Osteoblast (primary cell): Measurements from ENCODE around the gene AGO1. TPM values are rescaled to one million over a fixed set of nuclear protein-coding genes. Genes with fewer than 3 reads are reported as not detected.

Experiments
- DNase-seq: peaks from one replicate; pipeline ENCODE4 v3.0.0; 2011; ENCODE audit warnings: low spot score, mixed read lengths; ENCODE audit not compliant: insufficient read length; ENCODE audit errors: missing footprints
- H2AFZ ChIP-seq: 2 replicates; pipeline ENCODE4 v1.6.0; 2011; ENCODE audit warnings: mild to moderate bottlenecking, low read length
- H3K27ac ChIP-seq: 2 replicates; pipeline ENCODE4 v1.5.1; 2011; ENCODE audit warnings: mild to moderate bottlenecking, low read depth, low read length, moderate library complexity
- H3K27me3 ChIP-seq: 2 replicates; pipeline ENCODE4 v1.6.0; 2012; ENCODE audit warnings: mild to moderate bottlenecking, control low read depth, inconsistent platforms, low read length, moderate library complexity; ENCODE audit not compliant: insufficient read depth
- H3K36me3 ChIP-seq: 2 replicates; pipeline ENCODE4 v1.5.1; 2011; ENCODE audit warnings: mild to moderate bottlenecking, low read length, control low read depth, moderate library complexity; ENCODE audit not compliant: insufficient read depth
- H3K4me1 ChIP-seq: 2 replicates; pipeline ENCODE4 v1.5.1; 2011; ENCODE audit warnings: mild to moderate bottlenecking, low read length, control low read depth, moderate library complexity; ENCODE audit not compliant: insufficient read depth
- H3K4me2 ChIP-seq: 2 replicates; pipeline ENCODE4 v1.6.0; 2011; ENCODE audit warnings: mild to moderate bottlenecking, low read length; ENCODE audit not compliant: insufficient read depth
- H3K4me3 ChIP-seq: fragments of 200-600 bp; sonication (generic); 3 replicates; pipeline ENCODE4 v1.5.1; 2012; ENCODE audit warnings: mild to moderate bottlenecking, low read length, inconsistent platforms; ENCODE audit not compliant: insufficient read depth
- H3K79me2 ChIP-seq: 2 replicates; pipeline ENCODE4 v1.6.0; 2012; ENCODE audit warnings: mild to moderate bottlenecking, low read length, control low read depth, inconsistent platforms; ENCODE audit not compliant: insufficient read depth
- H3K9me3 ChIP-seq: 2 replicates; pipeline ENCODE4 v1.5.1; 2011; ENCODE audit warnings: low read depth, low read length, control low read depth
- H4K20me1 ChIP-seq: 2 replicates; pipeline ENCODE4 v1.6.0; 2012; ENCODE audit warnings: mild to moderate bottlenecking, low read length, control low read depth; ENCODE audit not compliant: insufficient read depth
- total RNA-seq: library from RNA; depleted of rRNA; stranded (reverse); fragments of >200 nt; gene quantifications from 2 replicates; pipeline ENCODE4 v1.2.3, GENCODE V29; 2012
- TF ChIP-seq, protein P1 (sequence below): IDR thresholded peaks from 2 replicates; pipeline ENCODE4 v1.5.1; 2011; ENCODE audit warnings: mild to moderate bottlenecking, low read depth, low read length, moderate library complexity; ENCODE audit errors: extremely low read depth

AGO1 gene
- total RNA-seq, 1 donor = 20.6 TPM

DNA sequence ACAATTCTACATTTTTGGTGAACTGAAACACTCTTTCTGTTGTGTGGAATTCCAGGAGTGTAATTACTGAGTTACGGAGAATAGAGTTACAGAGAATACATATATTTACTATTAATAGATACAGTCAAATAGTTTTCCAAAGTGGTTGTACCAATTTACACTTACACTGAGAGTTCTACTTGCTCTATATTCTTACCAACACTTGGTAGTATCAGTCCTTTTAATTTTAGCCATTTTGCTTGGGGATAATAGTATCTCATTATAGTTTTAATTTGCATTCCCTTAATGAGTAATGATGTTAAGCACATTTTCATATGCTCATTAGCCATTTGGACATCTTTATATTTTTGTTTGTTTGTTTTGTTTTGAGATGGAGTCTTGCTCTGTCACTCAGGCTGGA, 46.3 kb upstream of the AGO1 start:
- Histone ChIP-seq H2AFZ (no peak overlapping the region), H3K79me2 (no peaks in the 10 kb centered on the region), H4K20me1 (no peaks in the 10 kb centered on the region), H3K27ac (no peak overlapping the region), H3K27me3 (no peaks in the 10 kb centered on the region), H3K4me3 (no peak overlapping the region), H3K9me3 (no peaks in the 10 kb centered on the region), H3K4me1 (no peaks in the 10 kb centered on the region), H3K4me2 (no peak overlapping the region), H3K36me3 (peaks cover 51% of the 10 kb centered on the region)
- no peak for DNase-seq
- TF ChIP-seq, protein P1, sequence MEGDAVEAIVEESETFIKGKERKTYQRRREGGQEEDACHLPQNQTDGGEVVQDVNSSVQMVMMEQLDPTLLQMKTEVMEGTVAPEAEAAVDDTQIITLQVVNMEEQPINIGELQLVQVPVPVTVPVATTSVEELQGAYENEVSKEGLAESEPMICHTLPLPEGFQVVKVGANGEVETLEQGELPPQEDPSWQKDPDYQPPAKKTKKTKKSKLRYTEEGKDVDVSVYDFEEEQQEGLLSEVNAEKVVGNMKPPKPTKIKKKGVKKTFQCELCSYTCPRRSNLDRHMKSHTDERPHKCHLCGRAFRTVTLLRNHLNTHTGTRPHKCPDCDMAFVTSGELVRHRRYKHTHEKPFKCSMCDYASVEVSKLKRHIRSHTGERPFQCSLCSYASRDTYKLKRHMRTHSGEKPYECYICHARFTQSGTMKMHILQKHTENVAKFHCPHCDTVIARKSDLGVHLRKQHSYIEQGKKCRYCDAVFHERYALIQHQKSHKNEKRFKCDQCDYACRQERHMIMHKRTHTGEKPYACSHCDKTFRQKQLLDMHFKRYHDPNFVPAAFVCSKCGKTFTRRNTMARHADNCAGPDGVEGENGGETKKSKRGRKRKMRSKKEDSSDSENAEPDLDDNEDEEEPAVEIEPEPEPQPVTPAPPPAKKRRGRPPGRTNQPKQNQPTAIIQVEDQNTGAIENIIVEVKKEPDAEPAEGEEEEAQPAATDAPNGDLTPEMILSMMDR = no peak

DNA sequence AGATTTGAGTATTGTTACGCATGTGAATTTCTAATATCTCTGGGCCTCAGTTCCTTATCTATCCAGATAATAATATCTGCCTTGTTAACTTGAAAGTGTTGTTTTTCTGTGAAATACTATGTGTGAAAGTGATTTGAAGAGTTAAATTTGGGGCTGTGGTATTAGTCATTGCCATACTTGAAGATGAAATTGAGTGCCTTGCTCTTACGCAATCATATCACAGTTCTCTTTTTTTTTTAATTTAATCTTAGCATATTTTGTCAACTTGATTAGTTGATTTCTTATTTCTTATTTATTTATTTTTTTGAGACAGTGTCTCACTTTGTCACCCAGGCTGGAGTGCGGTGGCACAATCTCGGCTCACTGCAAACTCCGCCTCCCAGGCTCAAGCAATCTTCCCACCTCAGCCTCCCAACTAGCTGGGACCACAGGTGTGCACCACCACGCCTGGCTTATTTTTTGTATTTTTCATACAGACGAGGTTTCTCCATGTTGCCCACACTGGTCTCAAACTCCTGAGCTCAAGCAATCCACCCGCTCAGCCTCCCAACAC, 44.2 kb upstream of the AGO1 start:
- DNase-seq = no peak
- no peaks in the 10 kb centered on the region for H3K27me3 ChIP-seq
- H4K20me1 ChIP-seq = no peaks in the 10 kb centered on the region
- peaks cover 50% of the 10 kb centered on the region for H3K36me3 ChIP-seq
- TF ChIP-seq, protein P1 = no peak
- H3K4me1 ChIP-seq = no peaks in the 10 kb centered on the region
- H3K4me3 ChIP-seq = no peak overlapping the region
- no peak overlapping the region for H3K27ac ChIP-seq
- no peak overlapping the region for H2AFZ ChIP-seq
- H3K4me2 ChIP-seq = no peak overlapping the region
- no peaks in the 10 kb centered on the region for H3K9me3 ChIP-seq
- no peaks in the 10 kb centered on the region for H3K79me2 ChIP-seq

DNA sequence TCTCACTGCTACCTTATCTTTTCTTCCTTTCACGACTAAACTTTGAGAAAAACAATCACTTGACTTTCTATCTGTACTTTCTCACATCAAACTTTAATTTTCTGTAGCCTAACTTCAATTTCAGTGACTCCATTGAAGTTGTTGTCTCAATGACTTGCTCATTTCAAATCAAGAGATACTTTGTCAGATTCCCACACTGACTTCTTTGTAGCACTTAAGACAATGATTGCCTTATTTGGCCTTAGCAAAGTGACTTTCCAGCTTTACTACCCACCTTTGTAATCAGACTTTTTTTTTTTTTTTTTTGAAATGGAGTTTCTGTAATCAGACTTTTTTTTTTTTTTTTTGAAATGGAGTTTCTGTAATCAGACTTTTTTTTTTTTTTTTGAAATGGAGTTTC, 38.2 kb upstream of the AGO1 start:
- TF ChIP-seq, protein P1 = no peak
- H3K79me2 ChIP-seq = no peaks in the 10 kb centered on the region
- no peak for DNase-seq

DNA sequence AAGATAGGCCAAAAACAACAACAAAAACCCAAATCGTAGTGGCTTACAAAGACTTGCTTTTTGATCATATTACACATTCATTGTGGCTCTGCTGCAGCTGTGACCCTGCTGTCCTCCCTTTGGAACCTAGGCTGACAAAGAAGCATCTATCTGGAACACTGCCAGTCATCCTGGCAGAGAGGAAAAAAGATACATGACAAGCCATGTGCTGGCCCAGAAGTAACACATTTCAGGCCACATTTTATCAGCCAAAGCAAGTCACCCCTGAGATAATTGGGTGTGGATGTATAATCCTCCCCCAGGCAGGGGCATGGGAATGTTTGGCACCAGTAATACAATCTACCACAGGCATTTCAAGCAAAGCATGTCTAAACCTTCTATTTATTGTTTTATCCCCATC, 37.2 kb upstream of the AGO1 start:
- DNase-seq = no peak
- H3K4me3 ChIP-seq = no peak overlapping the region
- H4K20me1 ChIP-seq = no peaks in the 10 kb centered on the region
- peaks cover 4% of the 10 kb centered on the region for H3K4me1 ChIP-seq
- TF ChIP-seq, protein P1 = no peak
- H3K27ac ChIP-seq = peak overlapping the region; percentile 12
- H3K9me3 ChIP-seq = no peaks in the 10 kb centered on the region
- H3K79me2 ChIP-seq = no peaks in the 10 kb centered on the region
- no peak overlapping the region for H2AFZ ChIP-seq
- no peaks in the 10 kb centered on the region for H3K27me3 ChIP-seq
- H3K4me2 ChIP-seq = no peak overlapping the region
- peaks cover 40% of the 10 kb centered on the region for H3K36me3 ChIP-seq

More for the DNA sequence above, 38.2 kb upstream of the AGO1 start:
- no peak overlapping the region for H2AFZ ChIP-seq
- no peaks in the 10 kb centered on the region for H3K9me3 ChIP-seq
- no peak overlapping the region for H3K27ac ChIP-seq
- H3K36me3 ChIP-seq = peaks cover 33% of the 10 kb centered on the region
- H4K20me1 ChIP-seq = no peaks in the 10 kb centered on the region
- no peak overlapping the region for H3K4me3 ChIP-seq
- no peak overlapping the region for H3K4me2 ChIP-seq
- no peaks in the 10 kb centered on the region for H3K27me3 ChIP-seq
- H3K4me1 ChIP-seq = peaks cover 4% of the 10 kb centered on the region
